HG03095 (cell line): Measurements from ENCODE around the gene DDC.
A peak's percentile ranks its signal among the peaks of the same experiment; 100 is the strongest.

ENCODE experiments used
- ATAC-seq: cut with Tn5 transposase; IDR thresholded peaks from one replicate; pipeline ENCODE4 v1.9.1; 2021; ENCODE audit warnings: moderate library complexity; ENCODE audit not compliant: unreplicated experiment

Gene DDC

DNA sequence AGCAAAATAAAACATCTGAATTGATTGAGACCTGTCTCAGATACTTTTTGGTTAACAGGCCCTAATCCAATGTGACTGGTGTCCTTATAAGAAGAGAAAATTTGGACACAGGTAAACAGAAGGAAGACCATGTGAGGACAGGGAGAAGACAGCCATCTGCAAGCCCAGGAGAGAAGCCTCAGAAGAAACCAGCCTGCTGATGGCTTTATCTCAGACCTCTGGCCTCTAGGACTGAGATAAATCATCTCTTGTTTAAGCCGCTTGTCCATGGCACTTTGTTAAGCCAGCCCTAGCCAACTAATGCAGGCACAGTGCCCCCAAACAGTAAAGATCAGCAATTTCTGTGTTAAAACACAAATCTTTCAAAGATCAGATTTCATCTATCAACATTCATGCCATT, 73.3 kb downstream of the DDC start:
- no peak for ATAC-seq

DNA sequence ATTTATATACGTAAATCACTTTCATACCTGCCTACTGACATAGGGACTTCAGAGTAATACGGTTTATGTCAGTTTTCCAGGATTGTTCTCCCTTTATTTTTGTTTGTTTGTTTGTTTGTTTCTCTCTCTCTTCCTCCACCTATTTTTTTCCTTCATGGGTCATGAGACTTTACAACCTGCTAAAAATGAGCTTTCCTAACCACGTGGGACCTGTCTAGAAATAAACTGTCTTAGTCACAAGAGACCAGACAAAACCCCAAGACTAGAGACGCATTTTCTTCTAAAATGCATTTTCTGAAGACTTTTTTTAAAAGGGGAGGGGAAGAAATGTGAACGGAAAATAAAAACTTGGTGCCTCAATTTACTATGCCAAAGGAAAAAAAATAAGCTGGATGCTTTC, 74.0 kb downstream of the DDC start:
- ATAC-seq: no peak

DNA sequence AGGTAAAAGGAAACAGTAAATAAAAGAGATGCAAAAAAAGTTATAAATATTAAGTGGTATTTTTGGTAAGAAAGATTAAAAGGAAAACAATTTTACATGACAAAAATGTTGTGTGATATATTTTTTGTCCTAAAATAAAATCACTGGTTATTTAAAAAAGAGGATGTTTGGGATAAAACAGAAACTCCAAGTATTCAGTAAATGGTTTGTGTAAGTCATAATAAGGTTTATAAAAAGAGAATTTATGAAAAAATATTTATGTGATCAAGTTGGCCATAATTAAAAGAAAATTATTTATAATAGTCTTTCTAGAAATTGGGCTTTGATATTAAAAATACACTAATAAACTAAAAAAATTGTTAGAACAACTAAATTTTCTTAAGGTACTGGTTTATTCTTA, 76.8 kb downstream of the DDC start:
- no peak for ATAC-seq

DNA sequence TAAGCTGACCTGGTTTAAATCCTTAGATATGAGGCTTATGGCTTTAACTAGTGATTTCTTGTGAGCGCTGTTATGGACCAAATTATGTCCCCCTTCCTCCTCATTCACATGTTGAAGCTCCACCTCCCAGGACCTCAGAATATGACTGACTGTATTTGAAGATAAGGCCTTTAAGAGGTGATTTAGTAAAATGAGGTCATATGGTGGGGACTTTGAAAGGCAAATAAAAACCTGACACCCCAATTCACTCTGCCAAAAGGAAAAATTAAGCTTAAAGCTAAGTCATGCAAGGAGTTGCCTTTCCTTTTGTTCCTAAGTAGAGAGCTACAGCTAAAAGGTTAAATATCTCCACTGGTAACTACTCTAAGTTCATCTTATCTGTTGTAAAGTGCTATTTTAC, 78.7 kb downstream of the DDC start:
- no peak for ATAC-seq

DNA sequence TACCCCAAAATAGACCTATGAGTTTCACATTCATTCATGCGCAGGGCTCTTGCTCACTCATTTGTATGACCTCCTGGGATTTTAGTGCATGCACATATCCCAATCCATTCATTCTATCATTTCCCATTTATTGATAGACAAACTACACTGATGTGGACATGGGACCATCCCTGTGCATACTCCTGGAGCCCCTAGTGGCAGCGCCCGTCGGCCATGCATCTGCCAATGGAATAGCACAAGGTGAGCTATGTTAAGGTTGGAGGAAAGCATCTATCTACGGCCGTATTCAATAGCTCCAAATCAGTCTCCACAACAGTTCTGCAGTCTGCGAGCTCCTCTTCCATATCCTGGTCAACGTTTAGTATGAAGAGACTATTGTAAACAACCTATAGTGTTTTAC, 83.3 kb downstream of the DDC start:
- ATAC-seq: no peak

DNA sequence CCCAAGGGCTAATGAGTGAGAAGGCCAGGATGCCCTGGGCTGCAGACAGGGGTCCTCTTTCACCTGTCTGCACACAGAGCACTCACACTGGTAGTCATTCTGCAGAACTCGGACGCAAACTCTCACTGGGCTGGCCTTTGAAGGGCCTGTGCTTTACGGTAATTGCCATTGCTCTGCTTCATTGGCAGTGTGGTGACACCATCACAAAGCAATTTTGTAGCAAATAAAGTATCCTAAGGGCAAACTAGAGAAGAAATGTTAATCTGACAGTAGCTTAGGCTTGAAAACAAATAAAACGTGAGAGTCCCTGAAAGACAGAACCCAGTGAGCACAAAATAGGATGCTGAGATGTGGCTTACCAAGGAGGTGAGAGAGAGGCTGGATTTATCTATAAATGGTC, 84.4 kb downstream of the DDC start:
- ATAC-seq: no peak

DNA sequence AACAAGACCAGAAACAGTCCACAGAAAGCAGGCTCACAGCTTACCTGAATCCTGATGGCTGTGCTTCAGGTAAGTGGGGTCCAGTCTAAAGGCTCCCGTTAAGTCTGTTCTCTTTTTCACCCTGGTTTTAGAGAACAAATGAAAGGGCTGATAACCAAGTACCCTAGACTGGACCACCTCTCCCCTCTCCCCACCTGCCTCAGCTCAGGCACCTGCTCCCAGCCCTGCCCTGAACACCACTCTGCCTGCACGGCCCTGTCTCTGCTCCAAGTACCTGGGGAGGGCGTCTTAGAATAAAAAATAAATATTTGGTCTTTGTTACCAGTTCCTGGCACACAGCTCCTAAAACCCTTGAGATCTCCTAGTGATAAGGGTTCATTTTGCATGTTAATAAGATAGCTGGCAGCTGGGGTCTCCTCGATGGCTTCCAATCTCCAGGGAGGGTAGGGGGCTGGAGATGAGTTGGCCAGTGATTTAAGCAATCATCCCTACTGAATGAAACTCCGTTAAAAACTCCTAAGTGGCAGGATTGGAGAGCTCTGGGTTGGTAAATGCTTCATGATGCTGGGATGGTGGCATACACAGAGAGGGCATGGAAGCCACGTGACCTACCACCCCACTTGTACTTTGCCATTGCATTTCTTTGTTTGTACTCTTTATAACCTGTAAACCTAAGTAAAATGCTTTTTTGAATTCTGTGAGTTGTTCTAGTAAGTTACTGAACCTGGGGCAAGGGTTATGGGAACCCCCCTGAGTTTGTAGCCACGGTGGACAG, 85.3 kb downstream of the DDC start:
- no peak for ATAC-seq

DNA sequence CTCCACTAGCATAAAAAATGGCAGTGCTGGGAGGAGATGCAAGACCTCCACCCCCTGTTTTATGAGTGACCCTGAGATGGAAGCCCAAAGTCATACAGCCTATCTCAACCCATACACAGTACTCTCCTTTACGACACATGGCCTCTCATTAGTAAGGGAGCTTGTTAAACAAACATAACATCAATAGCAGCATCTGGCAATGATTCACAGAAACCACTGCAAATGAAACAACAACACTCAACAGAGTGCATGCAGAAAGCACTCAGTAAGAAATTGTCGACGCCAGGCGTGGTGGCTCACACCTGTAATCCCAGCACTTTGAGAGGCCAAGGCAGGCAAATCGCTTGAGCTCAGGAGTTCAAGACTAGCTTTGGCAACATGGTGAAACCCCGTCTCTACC, 87.6 kb downstream of the DDC start:
- no peak for ATAC-seq

DNA sequence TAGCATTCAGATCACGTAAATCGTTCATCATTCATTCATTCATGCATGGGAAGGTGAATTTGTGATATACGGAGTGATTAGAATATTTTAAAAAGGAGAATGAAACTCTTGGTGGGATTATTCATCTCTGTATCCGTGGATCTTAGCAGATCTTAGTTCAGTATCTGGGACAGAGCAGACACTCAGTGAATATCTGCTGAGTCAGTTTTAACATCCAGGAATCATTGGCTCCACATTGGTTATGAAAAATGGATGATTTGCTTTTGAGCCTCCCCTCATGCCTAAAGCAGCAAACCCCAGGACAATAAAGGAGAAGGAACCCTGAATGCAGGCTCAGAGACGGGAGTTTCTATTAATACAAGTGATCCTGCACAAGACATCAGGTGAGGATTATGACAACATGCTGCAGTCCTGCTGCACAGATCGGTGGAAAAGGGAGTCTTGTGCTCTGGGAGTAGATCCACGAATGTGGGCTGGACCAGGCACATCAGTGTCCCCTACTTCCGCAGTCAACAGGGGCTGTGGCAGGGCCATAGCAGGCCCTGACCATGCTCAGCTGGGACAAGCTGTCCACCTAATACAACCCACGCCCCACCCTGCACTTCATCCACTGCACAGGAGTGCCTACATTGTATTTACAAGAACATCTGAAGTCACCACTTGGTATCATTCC, 88.1 kb downstream of the DDC start:
- no peak for ATAC-seq

DNA sequence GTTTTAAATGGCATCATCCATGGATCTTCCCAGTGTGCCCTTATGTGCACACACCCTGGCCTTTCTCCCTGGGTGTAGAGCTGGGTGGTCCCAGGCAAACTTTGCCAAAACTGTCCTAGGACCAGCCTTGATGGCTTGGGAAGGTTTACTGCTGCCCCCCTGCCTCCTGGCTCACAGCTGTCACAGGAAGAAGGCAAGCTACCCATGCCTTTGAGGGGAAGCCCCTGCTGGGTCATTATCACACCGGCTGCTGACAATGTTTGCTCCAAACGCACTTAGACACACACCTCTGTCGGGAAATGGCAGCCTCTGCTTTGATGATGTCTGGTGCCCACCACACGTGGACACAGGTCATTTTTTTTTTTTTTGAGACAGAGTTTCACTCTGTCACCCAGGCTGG, 89.9 kb downstream of the DDC start:
- peak; percentile 63 for ATAC-seq

DNA sequence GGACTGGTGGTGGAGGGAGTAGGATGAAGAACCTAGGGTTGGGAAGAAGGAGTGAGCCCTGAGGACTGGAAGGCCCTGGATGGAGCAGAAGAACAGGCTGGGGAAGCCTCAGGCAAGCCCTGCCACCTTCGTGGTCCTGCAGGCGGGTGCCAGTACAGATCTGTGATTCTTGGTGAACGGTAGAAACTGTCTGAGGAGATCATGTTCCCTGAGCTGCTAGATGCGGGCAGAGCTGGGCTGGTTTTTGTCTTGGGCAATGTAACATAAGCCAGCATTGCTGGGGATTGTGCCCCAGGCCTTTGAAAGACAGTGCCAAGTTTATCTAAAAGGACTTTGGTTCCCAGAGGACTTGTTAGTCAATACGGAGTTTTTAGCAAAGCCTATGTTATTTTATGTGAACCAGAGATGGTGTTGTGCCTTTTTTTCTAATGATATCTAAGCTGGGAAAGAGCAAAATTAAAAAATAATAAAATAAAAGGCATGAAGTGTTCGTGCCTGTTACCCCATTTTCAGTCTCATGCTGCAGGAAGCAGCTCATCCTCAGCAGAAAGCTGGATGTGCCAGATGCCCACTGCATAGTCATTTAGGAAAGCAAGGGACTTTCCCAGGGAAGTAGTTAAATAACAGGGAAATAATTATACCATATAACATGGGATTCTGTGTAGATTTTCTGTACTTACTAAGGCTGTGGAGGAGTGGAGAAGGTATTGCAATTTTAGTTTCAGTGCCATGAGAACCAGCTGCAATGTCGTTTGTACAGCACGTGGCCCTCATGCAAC, 90.6 kb downstream of the DDC start:
- no peak for ATAC-seq

DNA sequence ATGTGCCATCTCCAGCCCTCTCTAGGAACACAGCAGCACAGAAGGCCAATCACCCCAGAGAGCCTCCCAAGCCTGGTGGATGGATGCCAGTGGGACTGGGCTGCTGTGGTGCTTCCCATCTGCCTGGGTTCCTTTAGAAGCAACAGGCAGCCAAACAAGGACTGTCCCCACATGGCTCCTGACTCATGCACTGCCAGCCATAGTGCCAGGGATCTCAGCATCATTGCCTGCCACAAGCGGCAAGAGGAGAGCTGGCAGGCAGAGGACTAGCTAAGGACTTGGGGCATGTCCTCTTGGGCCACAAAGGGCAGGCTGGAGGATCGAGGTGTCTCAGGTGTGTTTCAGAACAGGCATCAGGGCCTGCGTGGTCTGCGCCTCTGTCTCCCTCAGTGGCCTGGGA, 91.7 kb downstream of the DDC start:
- ATAC-seq: no peak

DNA sequence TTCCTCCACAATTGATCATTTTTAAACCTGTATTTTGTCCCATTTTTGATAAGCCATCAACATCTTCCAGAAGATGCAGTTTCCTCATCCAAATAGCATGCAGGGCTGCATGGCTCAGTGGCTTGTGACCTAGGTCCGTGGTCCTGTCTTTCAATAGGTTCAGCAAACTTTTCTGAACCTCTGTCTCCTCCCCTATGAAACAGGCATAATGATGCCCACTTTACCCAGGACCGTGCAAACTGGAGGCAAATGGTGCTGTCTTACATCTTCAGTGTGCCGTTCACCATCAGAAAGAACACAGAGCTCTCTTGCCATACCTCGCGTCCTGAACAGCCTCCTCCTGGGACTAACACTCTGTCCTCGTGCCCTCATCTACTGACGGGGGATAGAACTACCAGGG, 92.8 kb downstream of the DDC start:
- no peak for ATAC-seq

DNA sequence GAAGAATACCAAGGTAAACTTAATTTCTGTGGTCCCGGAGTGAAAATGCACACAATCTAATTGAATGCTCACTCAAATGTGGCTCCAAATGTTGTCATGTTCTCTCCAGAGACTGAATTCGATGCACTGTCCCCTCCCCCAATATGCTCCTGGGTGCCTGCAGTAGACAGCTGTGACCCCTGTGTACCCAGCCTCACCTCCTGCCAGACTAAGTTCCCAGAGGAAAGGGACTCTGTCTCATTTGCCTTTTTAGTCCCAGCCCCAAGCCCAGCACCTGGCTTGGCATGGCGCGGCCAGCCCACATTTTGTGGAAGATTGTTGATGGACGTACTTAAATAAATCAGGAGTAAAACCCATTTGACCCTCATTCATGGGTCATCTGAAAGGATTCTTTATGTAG, 93.2 kb downstream of the DDC start:
- ATAC-seq: no peak

DNA sequence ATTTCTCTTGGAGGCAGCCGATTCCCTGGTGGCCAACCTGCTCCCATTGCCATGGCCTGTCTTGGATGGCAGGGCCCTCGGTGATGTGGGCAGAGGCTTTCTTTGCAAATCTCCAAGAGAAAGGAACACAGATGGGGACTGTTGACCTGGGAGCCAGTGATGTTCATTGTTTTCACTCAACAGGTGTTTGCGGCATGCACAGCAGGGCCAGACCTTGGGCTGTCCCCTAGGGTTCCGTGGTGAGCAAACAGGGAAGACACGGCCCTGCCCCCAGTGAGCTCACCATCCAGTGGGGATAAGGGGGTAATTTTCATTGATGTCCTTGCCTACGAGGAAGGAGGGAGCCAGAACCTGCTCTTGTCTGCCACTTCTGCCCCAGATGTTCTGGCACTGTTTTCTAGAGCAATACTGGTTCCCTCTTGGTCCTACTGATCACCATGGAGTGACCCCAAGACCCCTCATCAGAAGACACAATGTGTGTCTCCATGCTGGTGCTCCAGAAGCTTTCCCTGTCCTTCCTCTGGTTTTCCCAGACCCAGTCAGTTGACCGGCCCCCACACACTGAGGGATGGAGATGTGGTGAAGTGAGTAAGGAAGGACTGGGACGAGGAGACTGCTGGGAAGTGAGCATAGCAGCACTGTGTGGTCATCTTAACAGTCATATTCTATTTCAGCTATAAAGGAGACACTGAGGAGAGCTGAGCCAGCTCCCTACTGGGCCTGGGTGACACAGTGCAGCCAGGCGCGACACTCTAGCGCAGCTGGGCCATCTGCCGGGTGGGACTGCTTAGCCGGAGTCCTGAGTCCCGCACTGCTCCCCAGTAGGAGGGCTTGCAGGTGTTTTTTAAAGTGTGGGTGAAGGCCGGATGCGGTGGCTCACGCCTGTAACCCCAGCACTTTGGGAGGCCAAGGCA, 94.7 kb downstream of the DDC start:
- no peak for ATAC-seq

DNA sequence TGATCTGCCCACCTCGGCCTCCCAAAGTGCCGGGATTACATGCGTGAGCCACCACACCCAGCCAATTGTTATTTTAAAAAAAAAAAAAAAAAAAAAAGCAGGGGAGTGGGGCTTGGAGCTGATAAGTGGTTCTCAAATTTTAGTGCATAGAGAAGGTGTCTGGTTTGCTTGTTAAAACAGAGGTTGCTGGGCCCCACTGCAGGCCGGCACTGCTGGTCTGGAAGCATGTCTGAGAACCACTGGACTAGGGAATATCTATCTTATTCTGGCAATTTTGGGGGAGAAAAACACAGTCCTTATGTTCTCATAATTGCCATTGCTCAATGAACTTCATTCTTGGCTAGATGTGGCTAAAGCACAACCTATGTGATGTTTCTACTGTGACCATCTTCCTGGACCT, 96.0 kb downstream of the DDC start:
- ATAC-seq: no peak

DNA sequence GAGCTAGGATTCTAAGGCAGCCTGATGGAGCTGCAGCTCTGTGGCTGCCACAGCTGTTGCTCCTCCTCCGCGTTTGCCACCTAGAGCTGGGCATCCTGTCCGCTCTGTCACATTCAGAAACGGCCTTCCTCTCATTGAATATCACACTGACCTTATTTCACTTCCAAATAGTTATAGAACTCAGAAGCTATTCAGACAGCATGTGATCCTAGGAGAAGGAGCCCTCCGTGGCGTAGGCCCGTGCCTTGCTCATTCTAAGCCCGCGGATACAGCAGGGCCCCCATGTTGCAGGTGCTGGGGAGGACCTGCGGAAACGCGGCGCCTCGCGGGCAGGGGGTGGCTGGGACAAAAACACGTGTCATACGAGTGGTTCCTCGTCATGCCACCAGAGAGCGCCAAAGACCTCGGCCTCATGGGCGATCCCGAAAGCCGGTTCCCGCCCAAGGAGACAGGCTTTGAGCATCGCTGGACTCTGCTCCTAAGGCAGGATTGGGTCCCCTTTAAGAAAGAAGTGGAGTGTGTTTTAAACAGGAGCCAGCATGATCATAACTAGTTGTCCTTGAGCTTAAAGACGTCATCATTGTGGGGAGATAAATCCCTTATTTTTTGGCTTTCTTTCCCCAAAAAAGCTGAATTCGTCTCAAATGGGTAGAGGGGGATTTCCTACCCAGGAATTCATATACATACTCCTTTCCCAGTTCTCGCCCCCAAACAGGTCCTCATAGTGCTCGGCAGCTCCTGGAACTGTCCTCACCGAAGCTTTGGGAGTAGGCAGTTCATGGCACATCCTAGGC, 97.2 kb downstream of the DDC start:
- ATAC-seq: peak; percentile 87

DNA sequence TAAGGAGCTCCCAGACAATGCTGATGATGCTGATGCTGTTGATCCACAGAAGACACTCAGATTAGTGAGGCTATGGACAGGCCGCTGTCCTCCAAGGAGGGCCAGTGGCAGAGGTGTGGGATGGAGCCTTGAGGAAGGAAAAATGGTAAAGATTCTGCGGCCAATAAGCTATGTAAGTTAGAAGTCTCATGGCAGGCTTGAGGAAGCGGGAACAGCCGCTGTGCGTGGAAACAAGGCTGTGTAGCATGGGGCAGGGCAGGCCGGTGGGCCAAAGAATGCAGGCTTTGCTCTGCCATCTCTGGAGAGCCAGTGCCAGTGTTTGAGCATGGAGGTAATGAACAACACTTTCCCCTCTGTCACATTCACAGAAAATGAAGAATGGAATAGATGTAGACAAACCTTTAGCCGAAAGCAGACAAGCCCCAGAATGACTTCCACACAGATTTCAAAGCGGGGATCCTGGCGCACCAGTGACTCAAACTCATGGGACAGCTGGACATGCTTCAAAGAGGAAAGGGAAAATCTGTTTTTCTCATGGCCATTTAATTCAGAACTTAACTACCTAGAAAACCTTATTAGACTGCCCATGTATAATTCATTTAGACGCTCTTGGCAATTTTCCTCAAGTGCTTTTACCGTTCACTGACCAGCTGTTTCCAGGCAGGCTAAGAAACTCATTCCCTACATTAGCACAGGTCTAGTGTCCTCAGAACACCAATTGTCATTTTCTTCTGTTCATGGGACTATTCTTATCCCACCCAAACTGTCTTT, 98.2 kb downstream of the DDC start:
- ATAC-seq: no peak

DNA sequence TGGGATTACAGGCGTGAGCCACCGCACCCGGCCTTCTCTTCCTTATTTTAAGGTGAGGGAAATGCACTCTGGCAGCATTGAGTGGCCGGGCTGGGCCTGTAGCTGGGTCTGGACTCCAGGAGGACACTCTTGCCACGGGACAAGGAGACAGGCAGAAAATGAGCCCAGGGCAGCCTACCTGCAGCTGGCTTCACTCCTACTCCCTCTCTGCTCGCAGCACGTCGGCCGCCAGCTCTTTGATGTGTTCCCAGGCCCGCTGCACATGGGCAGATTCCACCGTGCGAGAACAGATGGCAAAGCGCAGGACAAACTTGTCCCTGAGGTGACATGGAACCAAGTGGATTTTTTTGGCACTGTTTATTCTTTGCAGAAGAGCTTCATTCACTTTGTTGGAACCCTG, 102.2 kb downstream of the DDC start:
- no peak for ATAC-seq
